Measurements from ENCODE around the gene CS. TPM values are rescaled to one million over a fixed set of nuclear protein-coding genes. Genes with fewer than 3 reads are reported as not detected.
"Not testable (repeated sequence)": the region's sequence is repeated elsewhere in the genome, so short reads cannot be mapped to it uniquely, and the experiment has no call there.

Gene CS
- total RNA-seq, result 167 to 195 TPM (median 194 TPM) in 3 replicates

GRCh38 chr12:56299853-56300643 lies at the start of gene CS:
CS (minus strand) TSS chr12:56300330; CDS start chr12:56300201, 129 bp downstream.
- H3K4me3 Mint-ChIP-seq, result peak within 1 kb of the TSS; percentile 93
- no peaks in the 10 kb centered on the region for H3K9me3 Mint-ChIP-seq
- peaks cover 25% of the 10 kb centered on the region for H3K4me1 Mint-ChIP-seq
- TF ChIP-seq CTCF (IDR thresholded peaks at IDR 0.05; ENCODE audit: unreplicated experiment), result no peak
- H3K27ac Mint-ChIP-seq, result peak within 1 kb of the TSS; percentile 92
- peak; percentile 97 for DNase-seq (ENCODE audit: low spot score in 2 of 2, unreplicated experiment in 2 of 2)
- no peaks in the 10 kb centered on the region for H3K27me3 Mint-ChIP-seq (ENCODE audit: low read depth)
- peaks cover 6% of the 10 kb centered on the region for H3K36me3 Mint-ChIP-seq

GRCh38 chr12:56348776-56349175 lies 48.6 kb upstream of the CS start:
- peaks cover 43% of the 10 kb centered on the region for H3K36me3 Mint-ChIP-seq
- H3K4me3 Mint-ChIP-seq, result no peak overlapping the region
- no peak overlapping the region for H3K27ac Mint-ChIP-seq
- no peak for DNase-seq (ENCODE audit: low spot score in 2 of 2, unreplicated experiment in 2 of 2)
- H3K9me3 Mint-ChIP-seq, result no peaks in the 10 kb centered on the region
- H3K27me3 Mint-ChIP-seq (ENCODE audit: low read depth), result no peaks in the 10 kb centered on the region
- no peaks in the 10 kb centered on the region for H3K4me1 Mint-ChIP-seq
- no peak for TF ChIP-seq CTCF (IDR thresholded peaks at IDR 0.05; ENCODE audit: unreplicated experiment)

GRCh38 chr12:56347255-56347654 lies 47.1 kb upstream of the CS start:
- H3K4me1 Mint-ChIP-seq; H3K9me3 Mint-ChIP-seq; H3K27ac Mint-ChIP-seq; H3K4me3 Mint-ChIP-seq; DNase-seq (ENCODE audit: low spot score in 2 of 2, unreplicated experiment in 2 of 2); H3K27me3 Mint-ChIP-seq (ENCODE audit: low read depth): not testable (repeated sequence)
- peaks cover 52% of the 10 kb centered on the region for H3K36me3 Mint-ChIP-seq

- no peaks in the 10 kb centered on the region for H3K9me3 Mint-ChIP-seq
- H3K36me3 Mint-ChIP-seq, result peaks cover 52% of the 10 kb centered on the region
- H3K27me3 Mint-ChIP-seq (ENCODE audit: low read depth), result no peaks in the 10 kb centered on the region
- no peaks in the 10 kb centered on the region for H3K4me1 Mint-ChIP-seq
- DNase-seq (ENCODE audit: low spot score in 2 of 2, unreplicated experiment in 2 of 2), result no peak
- H3K27ac Mint-ChIP-seq, result no peak overlapping the region
- no peak overlapping the region for H3K4me3 Mint-ChIP-seq
- TF ChIP-seq CTCF (IDR thresholded peaks at IDR 0.05; ENCODE audit: unreplicated experiment), result no peak
These were observed 46.5 kb upstream of the CS start for GRCh38 chr12:56346675-56347074.

GRCh38 chr12:56342290-56342689 lies 42.2 kb upstream of the CS start:
- H3K36me3 Mint-ChIP-seq, result peaks cover 29% of the 10 kb centered on the region
- not testable (repeated sequence) for H3K4me1 Mint-ChIP-seq; H3K4me3 Mint-ChIP-seq; H3K9me3 Mint-ChIP-seq; H3K27me3 Mint-ChIP-seq (ENCODE audit: low read depth); H3K27ac Mint-ChIP-seq; DNase-seq (ENCODE audit: low spot score in 2 of 2, unreplicated experiment in 2 of 2)

- no peaks in the 10 kb centered on the region for H3K27me3 Mint-ChIP-seq (ENCODE audit: low read depth)
- peaks cover 3% of the 10 kb centered on the region for H3K4me1 Mint-ChIP-seq
- TF ChIP-seq CTCF (IDR thresholded peaks at IDR 0.05; ENCODE audit: unreplicated experiment), result no peak
These were observed 41.5 kb upstream of the CS start for GRCh38 chr12:56341616-56342015.

GRCh38 chr12:56339158-56339422 lies 39.0 kb upstream of the CS start:
- Mint-ChIP-seq H3K4me3 (no peak overlapping the region), H3K9me3 (no peaks in the 10 kb centered on the region), H3K4me1 (peaks cover 6% of the 10 kb centered on the region), H3K27me3 (ENCODE audit: low read depth) (no peaks in the 10 kb centered on the region), H3K27ac (peak overlapping the region; percentile 73), H3K36me3 (peaks cover 13% of the 10 kb centered on the region)
- no peak for DNase-seq (ENCODE audit: low spot score in 2 of 2, unreplicated experiment in 2 of 2)
- TF ChIP-seq CTCF (IDR thresholded peaks at IDR 0.05; ENCODE audit: unreplicated experiment), result no peak

More at GRCh38 chr12:56341616-56342015, 41.5 kb upstream of the CS start:
- H3K9me3 Mint-ChIP-seq, result no peaks in the 10 kb centered on the region
- H3K27ac Mint-ChIP-seq, result peak overlapping the region; percentile 6
- DNase-seq (ENCODE audit: low spot score in 2 of 2, unreplicated experiment in 2 of 2), result no peak
- H3K36me3 Mint-ChIP-seq, result peaks cover 26% of the 10 kb centered on the region
- H3K4me3 Mint-ChIP-seq, result no peak overlapping the region
